Measurements from ENCODE around the gene GRIN3B.

GRIN3B gene

GRCh38 chr19:1004204-1004802 is 4.1 kb downstream of the GRIN3B start:
- FAIRE-seq (no peak), DNase-seq (ENCODE audit: insufficient read length, low spot score) (no peak)

GRCh38 chr19:1004803-1005664 is 4.8 kb downstream of the GRIN3B start:
- DNase-seq (ENCODE audit: insufficient read length, low spot score), result no peak
- FAIRE-seq, result no peak

GRCh38 chr19:1006711-1007398 is 6.6 kb downstream of the GRIN3B start:
- DNase-seq (ENCODE audit: insufficient read length, low spot score) (no peak), FAIRE-seq (no peak)

GRCh38 chr19:1007399-1008251 is 7.4 kb downstream of the GRIN3B start:
- no peak for FAIRE-seq
- DNase-seq (ENCODE audit: insufficient read length, low spot score), result no peak

GRCh38 chr19:1008268-1009040 is 8.2 kb downstream of the GRIN3B start:
- DNase-seq (ENCODE audit: insufficient read length, low spot score) (no peak), FAIRE-seq (no peak)

GRCh38 chr19:1009041-1009980 is 9.1 kb downstream of the GRIN3B start:
- DNase-seq (ENCODE audit: insufficient read length, low spot score) (no peak), FAIRE-seq (no peak)

GRCh38 chr19:1009981-1010538 is 9.8 kb downstream of the GRIN3B start:
- DNase-seq (ENCODE audit: insufficient read length, low spot score), result no peak
- no peak for FAIRE-seq

- no peak for DNase-seq (ENCODE audit: insufficient read length, low spot score)
- no peak for FAIRE-seq
These were observed 10.6 kb downstream of the GRIN3B start for GRCh38 chr19:1010586-1011510.

GRCh38 chr19:1011831-1012333 is 11.7 kb downstream of the GRIN3B start:
- FAIRE-seq (no peak), DNase-seq (ENCODE audit: insufficient read length, low spot score) (no peak)

GRCh38 chr19:1012334-1012733 is 12.1 kb downstream of the GRIN3B start:
- FAIRE-seq, result no peak
- no peak for DNase-seq (ENCODE audit: insufficient read length, low spot score)

- FAIRE-seq (no peak), DNase-seq (ENCODE audit: insufficient read length, low spot score) (no peak)
These were observed 13.0 kb downstream of the GRIN3B start for GRCh38 chr19:1013218-1013617.

GRCh38 chr19:1014161-1015060 is 14.2 kb downstream of the GRIN3B start:
- no peak for FAIRE-seq

GRCh38 chr19:1015061-1015781 is 15.0 kb downstream of the GRIN3B start:
- DNase-seq (ENCODE audit: insufficient read length, low spot score) (no peak), FAIRE-seq (no peak)

More at GRCh38 chr19:1014161-1015060, 14.2 kb downstream of the GRIN3B start:
- DNase-seq (ENCODE audit: insufficient read length, low spot score), result no peak

- DNase-seq (ENCODE audit: insufficient read length, low spot score) (no peak), FAIRE-seq (no peak)
These were observed 15.8 kb downstream of the GRIN3B start for GRCh38 chr19:1015782-1016646.

- FAIRE-seq, result no peak
These were observed 16.5 kb downstream of the GRIN3B start for GRCh38 chr19:1016647-1017114.

More at GRCh38 chr19:1016647-1017114, 16.5 kb downstream of the GRIN3B start:
- DNase-seq (ENCODE audit: insufficient read length, low spot score), result no peak
